HG03469 (cell line): ENCODE data around the gene OGFR.

ENCODE experiments used
- ATAC-seq: cut with Tn5 transposase; IDR thresholded peaks from one replicate; pipeline ENCODE4 v1.9.1; 2021; ENCODE audit warnings: mild to moderate bottlenecking, moderate library complexity, moderate number of reproducible peaks; ENCODE audit not compliant: unreplicated experiment

Gene OGFR

GRCh38 chr20:62768551-62769287, 35.9 kb upstream of the OGFR start:
- ATAC-seq, result no peak

GRCh38 chr20:62769346-62770071, 35.1 kb upstream of the OGFR start:
- no peak for ATAC-seq

- no peak for ATAC-seq
Measured at GRCh38 chr20:62770111-62770910, 34.3 kb upstream of the OGFR start.

GRCh38 chr20:62770916-62771315, 33.7 kb upstream of the OGFR start:
- no peak for ATAC-seq

- no peak for ATAC-seq
Measured at GRCh38 chr20:62771396-62772102, 33.1 kb upstream of the OGFR start.

- ATAC-seq, result no peak
Measured at GRCh38 chr20:62772103-62772611, 32.5 kb upstream of the OGFR start.

GRCh38 chr20:62772619-62772989, 32.0 kb upstream of the OGFR start:
- ATAC-seq, result no peak

- no peak for ATAC-seq
Measured at GRCh38 chr20:62772990-62773844, 31.4 kb upstream of the OGFR start.

- ATAC-seq, result no peak
Measured at GRCh38 chr20:62773845-62774714, 30.6 kb upstream of the OGFR start.

- ATAC-seq, result no peak
Measured at GRCh38 chr20:62774762-62775161, 29.9 kb upstream of the OGFR start.

GRCh38 chr20:62775206-62775605, 29.4 kb upstream of the OGFR start:
- no peak for ATAC-seq

- no peak for ATAC-seq
Measured at GRCh38 chr20:62776035-62776691, 28.5 kb upstream of the OGFR start.

GRCh38 chr20:62776692-62777527, 27.7 kb upstream of the OGFR start:
- no peak for ATAC-seq

GRCh38 chr20:62777528-62777830, 27.2 kb upstream of the OGFR start:
- ATAC-seq, result no peak

GRCh38 chr20:62778058-62778457, 26.6 kb upstream of the OGFR start:
- ATAC-seq, result no peak

GRCh38 chr20:62778601-62779416, 25.8 kb upstream of the OGFR start:
- no peak for ATAC-seq

- ATAC-seq, result no peak
Measured at GRCh38 chr20:62779417-62779685, 25.3 kb upstream of the OGFR start.
